HG03159 (cell line): Measurements from ENCODE around the gene DHRS4L2.
"Not testable (repeated sequence)": the region's sequence is repeated elsewhere in the genome, so short reads cannot be mapped to it uniquely, and the experiment has no call there.

Source experiments
- ATAC-seq: cut with Tn5 transposase; IDR thresholded peaks from one replicate; pipeline ENCODE4 v1.9.1; 2021; ENCODE audit warnings: mild to moderate bottlenecking, moderate library complexity; ENCODE audit not compliant: unreplicated experiment

Gene DHRS4L2

GRCh38 chr14:24013654-24014514 lies 25.2 kb downstream of the DHRS4L2 start:
- no peak for ATAC-seq

GRCh38 chr14:24015745-24016144 lies 27.0 kb downstream of the DHRS4L2 start:
- not testable (repeated sequence) for ATAC-seq

GRCh38 chr14:24018978-24019377 lies 30.2 kb downstream of the DHRS4L2 start:
- ATAC-seq, result not testable (repeated sequence)

GRCh38 chr14:24019944-24020343 lies 31.2 kb downstream of the DHRS4L2 start:
- not testable (repeated sequence) for ATAC-seq

GRCh38 chr14:24020520-24020919 lies 31.8 kb downstream of the DHRS4L2 start:
- ATAC-seq, result not testable (repeated sequence)

- not testable (repeated sequence) for ATAC-seq
These were observed 36.2 kb downstream of the DHRS4L2 start for GRCh38 chr14:24024939-24025418.

- not testable (repeated sequence) for ATAC-seq
These were observed 41.0 kb downstream of the DHRS4L2 start for GRCh38 chr14:24029687-24030086.

- not testable (repeated sequence) for ATAC-seq
These were observed 42.6 kb downstream of the DHRS4L2 start for GRCh38 chr14:24031331-24031730.

- no peak for ATAC-seq
These were observed 44.1 kb downstream of the DHRS4L2 start for GRCh38 chr14:24032727-24033418.

- ATAC-seq, result peak; percentile 19
These were observed 47.0 kb downstream of the DHRS4L2 start for GRCh38 chr14:24035769-24036168.

GRCh38 chr14:24036169-24036962 lies 47.6 kb downstream of the DHRS4L2 start:
- ATAC-seq, result peak; percentile 65

- not testable (repeated sequence) for ATAC-seq
These were observed 48.4 kb downstream of the DHRS4L2 start for GRCh38 chr14:24036963-24037657.

GRCh38 chr14:24037658-24038037 lies 48.9 kb downstream of the DHRS4L2 start:
- ATAC-seq, result no peak

GRCh38 chr14:24038686-24039085 lies 50.0 kb downstream of the DHRS4L2 start:
- no peak for ATAC-seq

GRCh38 chr14:24040692-24041091 lies 52.0 kb downstream of the DHRS4L2 start:
- no peak for ATAC-seq

- no peak for ATAC-seq
These were observed 54.0 kb downstream of the DHRS4L2 start for GRCh38 chr14:24042746-24043145.

GRCh38 chr14:24049002-24049401 lies 60.3 kb downstream of the DHRS4L2 start:
- ATAC-seq, result not testable (repeated sequence)

- ATAC-seq, result not testable (repeated sequence)
These were observed 62.0 kb downstream of the DHRS4L2 start for GRCh38 chr14:24050753-24051152.

GRCh38 chr14:24051176-24051788 lies 62.6 kb downstream of the DHRS4L2 start:
- ATAC-seq, result no peak
